HCT116 (cell line): ENCODE measurements around the gene RSAD2. TPM values are rescaled to one million over a fixed set of nuclear protein-coding genes. Genes with fewer than 3 reads are reported as not detected.

Experiments used
- ATAC-seq: fragments of 200-7000 bp; cut with Tn5 transposase; 2 replicates; pipeline ENCODE4 v1.9.1; 2020; ENCODE audit warnings: mild to moderate bottlenecking, moderate library complexity
- BruUV-seq: library from RNA; stranded (reverse); fragments of 400-500 nt; replicated peaks from 2 replicates; lab custom pipeline; 2021; lab: Mats Ljungman, UMichigan
- CTCF ChIA-PET: fragments of 300-600 bp; sonication (Branson Sonifier 250); formaldehyde crosslinking; loops from one replicate; lab custom pipeline; 2021; ENCODE audit warnings: antibody characterized with exemption; lab: Charles Lee
- POLR2A ChIA-PET: fragments of 300-600, 350-600 bp; sonication (Branson Sonifier 250); formaldehyde crosslinking; loops from one replicate; lab custom pipeline; 2021; ENCODE audit warnings: antibody characterized with exemption; lab: Charles Lee
- RAD21 ChIA-PET, 2 experiments: fragments of 300-600 bp; sonication (Branson Sonifier 250); formaldehyde crosslinking; loops; one replicate each; lab custom pipeline; 2023; ENCODE audit warnings: low total read pairs in 2 of 2; ENCODE audit not compliant: uncharacterized antibody in 2 of 2, unreplicated experiment in 2 of 2, low non-redundant PET in 1 of 2; lab: Charles Lee
- DNase-seq: peaks from one replicate; pipeline ENCODE4 v3.0.0-alpha.2; 2010; ENCODE audit warnings: low read depth, low spot score
- H2AFZ ChIP-seq: fragments of 200-600 bp; shearing (Covaris generic), sonication (generic); 2 replicates; pipeline ENCODE4 v1.6.1; 2017; ENCODE audit warnings: low read depth, mixed run types, mixed read lengths, antibody characterized with exemption, low read length; ENCODE audit not compliant: poor library complexity, severe bottlenecking
- H3K27ac ChIP-seq: 2 replicates; pipeline ENCODE4 v1.5.1; 2012; ENCODE audit warnings: low read depth, low read length
- H3K27me3 ChIP-seq: fragments of 200-600 bp; sonication (generic); 2 replicates; pipeline ENCODE4 v1.6.1; 2016; ENCODE audit warnings: mixed run types, low read length, mixed read lengths; ENCODE audit not compliant: insufficient read depth
- H3K36me3 ChIP-seq, 2 experiments: fragments of 200-500 bp in 1 of 2; fragments of 200-600 bp in 1 of 2; sonication (Bioruptor generic) in 1 of 2; sonication (generic) in 1 of 2; 2 replicates each; pipeline versions ENCODE4 v1.5.1 to v1.6.1; 2014 to 2016; ENCODE audit warnings: low read length in 2 of 2, inconsistent platforms in 1 of 2, mixed read lengths in 1 of 2, mixed run types in 1 of 2; ENCODE audit not compliant: insufficient read depth in 2 of 2, control insufficient read depth in 1 of 2
- H3K4me1 ChIP-seq, 2 experiments: fragments of 200-600 bp in 1 of 2; sonication (generic) in 1 of 2; 2 replicates each; pipeline versions ENCODE4 v1.5.1 to v1.6.1; 2012 to 2017; ENCODE audit warnings: low read length in 2 of 2, inconsistent platforms in 1 of 2, mild to moderate bottlenecking in 1 of 2, mixed read lengths in 1 of 2, mixed run types in 1 of 2, moderate library complexity in 1 of 2; ENCODE audit not compliant: insufficient read depth in 2 of 2, control insufficient read depth in 1 of 2
- H3K4me2 ChIP-seq: fragments of 200-600 bp; sonication (generic); 2 replicates; pipeline ENCODE4 v1.6.1; 2017; ENCODE audit warnings: mixed run types, low read length, mixed read lengths
- H3K4me3 ChIP-seq, 2 experiments: fragments of 200-600 bp in 1 of 2; sonication (generic) in 1 of 2; replicated peaks in 1 of 2; 2 replicates each; pipeline ENCODE4 v1.5.1; 2011 to 2016; ENCODE audit warnings: low read length in 2 of 2, control low read depth in 1 of 2, low read depth in 1 of 2, mild to moderate bottlenecking in 1 of 2, mixed read lengths in 1 of 2, mixed run types in 1 of 2
- H3K79me2 ChIP-seq: fragments of 200-600 bp; sonication (generic); 2 replicates; pipeline ENCODE4 v1.6.1; 2017; ENCODE audit warnings: mild to moderate bottlenecking, mixed run types, low read length, moderate library complexity, mixed read lengths; ENCODE audit not compliant: insufficient read depth
- H3K9ac ChIP-seq: fragments of 200-600 bp; sonication (generic); 2 replicates; pipeline ENCODE4 v1.6.1; 2016; ENCODE audit warnings: low read length, mixed read lengths
- H3K9me2 ChIP-seq: fragments of 200-600 bp; sonication (generic), shearing (Covaris generic); 2 replicates; pipeline ENCODE4 v1.6.1; 2017; ENCODE audit warnings: mixed run types, mild to moderate bottlenecking, moderate library complexity; ENCODE audit not compliant: insufficient read depth
- H3K9me3 ChIP-seq, 2 experiments: fragments of 200-500 bp in 1 of 2; fragments of 200-600 bp in 1 of 2; sonication (Bioruptor generic) in 1 of 2; sonication (generic) in 1 of 2; 2 replicates each; pipeline ENCODE4 v1.6.1; 2014 to 2017; ENCODE audit warnings: low read length in 2 of 2, mixed read lengths in 2 of 2, inconsistent platforms in 1 of 2, low read depth in 1 of 2, mild to moderate bottlenecking in 1 of 2, mixed run types in 1 of 2, moderate library complexity in 1 of 2; ENCODE audit not compliant: control insufficient read depth in 1 of 2, insufficient read depth in 1 of 2
- H4K20me1 ChIP-seq: fragments of 200-600 bp; sonication (generic), shearing (Covaris generic); 2 replicates; pipeline ENCODE4 v1.6.1; 2017; ENCODE audit warnings: mixed run types, mild to moderate bottlenecking, moderate library complexity; ENCODE audit not compliant: insufficient read depth
- CEBPB ChIP-seq: IDR thresholded peaks from 2 replicates; pipeline ENCODE4 v1.6.1; 2012; ENCODE audit warnings: low read depth
- ELF1 ChIP-seq: IDR thresholded peaks from 2 replicates; pipeline ENCODE4 v1.6.1; 2012; ENCODE audit warnings: low read depth, borderline replicate concordance
- EZH2 ChIP-seq: fragments of 200-600 bp; sonication (generic); IDR thresholded peaks from 2 replicates; pipeline ENCODE4 v1.6.1; 2017; ENCODE audit warnings: antibody characterized with exemption, mixed run types
- EZH2phosphoT487 ChIP-seq: fragments of 200-600 bp; IDR thresholded peaks from 2 replicates; pipeline ENCODE4 v1.6.1; 2018; ENCODE audit warnings: antibody characterized with exemption, borderline replicate concordance
- FOSL1 ChIP-seq: IDR thresholded peaks from 2 replicates; pipeline ENCODE4 v1.6.1; 2012; ENCODE audit warnings: low read depth
- YY1 ChIP-seq: IDR thresholded peaks from 2 replicates; pipeline ENCODE4 v1.6.1; 2011; ENCODE audit warnings: low read length, low read depth, moderate library complexity, mild to moderate bottlenecking; ENCODE audit not compliant: insufficient replicate concordance; ENCODE audit errors: extremely low read depth
- ZFX ChIP-seq: fragments of 450-650 bp; IDR thresholded peaks from 2 replicates; pipeline ENCODE4 v1.6.1; 2017
- intact Hi-C: fragments of 100-400 bp; cut with micrococcal nuclease; formaldehyde crosslinking; loops from 2 replicates; pipeline ENCODE4 v1.10.0; 2022
- total RNA-seq: library from RNA; stranded (reverse); gene quantifications from one replicate; pipeline ENCODE4 v1.2.1, GENCODE V29; 2021; ENCODE audit not compliant: unreplicated experiment
- TF ChIP-seq, protein P1 (sequence below): IDR thresholded peaks from 2 replicates; pipeline ENCODE4 v1.6.1; 2012; ENCODE audit warnings: low read depth

Gene RSAD2
- total RNA-seq, 1 experiment from 2014 or later: not detected

DNA sequence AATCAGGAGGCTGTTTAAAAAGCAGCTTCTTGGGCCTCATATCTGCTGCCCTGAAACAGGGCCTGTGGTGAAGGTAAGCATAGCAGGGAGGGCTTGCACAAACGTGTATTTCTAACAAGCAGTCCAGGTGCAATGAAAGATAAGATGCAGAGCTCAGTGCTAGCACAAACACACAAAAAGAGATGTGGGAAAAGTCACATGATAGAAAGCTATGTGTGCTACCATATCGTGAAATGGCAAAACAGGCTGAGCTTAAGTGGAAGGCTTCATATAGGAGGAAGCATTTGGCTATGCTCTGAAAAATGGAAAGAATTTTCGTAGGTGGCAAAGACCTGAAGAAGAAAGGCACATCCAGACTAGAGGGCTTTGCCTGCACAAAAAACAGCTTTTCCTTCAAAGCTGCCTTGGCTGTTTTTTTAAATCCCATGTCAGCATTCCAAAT lies 10.2 kb downstream of the RSAD2 start:
- H3K36me3 ChIP-seq: no peaks in the 10 kb centered on the region
- POLR2A ChIA-PET: no interaction called here
- ATAC-seq: no peak
- H3K4me1 ChIP-seq: no peaks in the 10 kb centered on the region
- no peak overlapping the region for H3K27ac ChIP-seq
- H3K9ac ChIP-seq: no peak overlapping the region
- TF ChIP-seq ZFX (no peak), CEBPB (no peak), ELF1 (no peak), EZH2phosphoT487 (no peak), FOSL1 (no peak), YY1 (no peak), EZH2 (no peak)
- TF ChIP-seq, protein P1, sequence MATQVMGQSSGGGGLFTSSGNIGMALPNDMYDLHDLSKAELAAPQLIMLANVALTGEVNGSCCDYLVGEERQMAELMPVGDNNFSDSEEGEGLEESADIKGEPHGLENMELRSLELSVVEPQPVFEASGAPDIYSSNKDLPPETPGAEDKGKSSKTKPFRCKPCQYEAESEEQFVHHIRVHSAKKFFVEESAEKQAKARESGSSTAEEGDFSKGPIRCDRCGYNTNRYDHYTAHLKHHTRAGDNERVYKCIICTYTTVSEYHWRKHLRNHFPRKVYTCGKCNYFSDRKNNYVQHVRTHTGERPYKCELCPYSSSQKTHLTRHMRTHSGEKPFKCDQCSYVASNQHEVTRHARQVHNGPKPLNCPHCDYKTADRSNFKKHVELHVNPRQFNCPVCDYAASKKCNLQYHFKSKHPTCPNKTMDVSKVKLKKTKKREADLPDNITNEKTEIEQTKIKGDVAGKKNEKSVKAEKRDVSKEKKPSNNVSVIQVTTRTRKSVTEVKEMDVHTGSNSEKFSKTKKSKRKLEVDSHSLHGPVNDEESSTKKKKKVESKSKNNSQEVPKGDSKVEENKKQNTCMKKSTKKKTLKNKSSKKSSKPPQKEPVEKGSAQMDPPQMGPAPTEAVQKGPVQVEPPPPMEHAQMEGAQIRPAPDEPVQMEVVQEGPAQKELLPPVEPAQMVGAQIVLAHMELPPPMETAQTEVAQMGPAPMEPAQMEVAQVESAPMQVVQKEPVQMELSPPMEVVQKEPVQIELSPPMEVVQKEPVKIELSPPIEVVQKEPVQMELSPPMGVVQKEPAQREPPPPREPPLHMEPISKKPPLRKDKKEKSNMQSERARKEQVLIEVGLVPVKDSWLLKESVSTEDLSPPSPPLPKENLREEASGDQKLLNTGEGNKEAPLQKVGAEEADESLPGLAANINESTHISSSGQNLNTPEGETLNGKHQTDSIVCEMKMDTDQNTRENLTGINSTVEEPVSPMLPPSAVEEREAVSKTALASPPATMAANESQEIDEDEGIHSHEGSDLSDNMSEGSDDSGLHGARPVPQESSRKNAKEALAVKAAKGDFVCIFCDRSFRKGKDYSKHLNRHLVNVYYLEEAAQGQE: no peak
- TF ChIP-seq, all 23 proteins: peak for 0
- H4K20me1 ChIP-seq: no peaks in the 10 kb centered on the region
- no TSS peak for BruUV-seq
- no peaks in the 10 kb centered on the region for H3K9me3 ChIP-seq
- no peak overlapping the region for H3K4me3 ChIP-seq
- ChIA-PET CTCF (interaction anchor here (1.4 kb wide), 1 partner anchor 10 kb away, joined by 4 read pairs; no protein-coding TSS in a partner anchor), RAD21 (no interaction called here)
- no peak for DNase-seq
- intact Hi-C loops: no loop called here
- no peak overlapping the region for H3K4me2 ChIP-seq
- no peak overlapping the region for H2AFZ ChIP-seq
- no peaks in the 10 kb centered on the region for H3K79me2 ChIP-seq
- no peaks in the 10 kb centered on the region; the same call in 1 of the 2 replicates for H3K27me3 ChIP-seq
- no peaks in the 10 kb centered on the region for H3K9me2 ChIP-seq
